GM12878 (cell line): ENCODE measurements around the gene ITSN2. TPM values are rescaled to one million over a fixed set of nuclear protein-coding genes. Genes with fewer than 3 reads are reported as not detected.

ENCODE experiments used
- ATAC-seq: fragments of 200-7000 bp; cut with Tn5 transposase; 3 replicates; pipeline ENCODE4 v1.9.1; 2020; ENCODE audit warnings: mild to moderate bottlenecking, moderate library complexity
- BruUV-seq: library from RNA; stranded (reverse); fragments of 400-500 nt; replicated peaks from 2 replicates; lab custom pipeline; 2021; lab: Mats Ljungman, UMichigan
- CTCF ChIA-PET: fragments of 300-600 bp; sonication (Branson Sonifier 250); formaldehyde crosslinking; extraction: SDS; loops from one replicate; lab custom pipeline; 2021; ENCODE audit warnings: inconsistent platforms; lab: Yijun Ruan, JAX
- POLR2A ChIA-PET: fragments of 350-600 bp; formaldehyde crosslinking; extraction: SDS; loops from one replicate; lab custom pipeline; 2021; ENCODE audit warnings: inconsistent platforms; lab: Charles Lee
- RAD21 ChIA-PET: fragments of 300-600 bp; sonication (Branson Sonifier 250); formaldehyde crosslinking; loops from one replicate; lab custom pipeline; 2023; ENCODE audit warnings: antibody characterized with exemption; ENCODE audit not compliant: unreplicated experiment; lab: Charles Lee
- SMC1A ChIA-PET: fragments of 300-600 bp; sonication (Branson Sonifier 250); formaldehyde crosslinking; loops from one replicate; lab custom pipeline; 2023; ENCODE audit not compliant: unreplicated experiment, uncharacterized antibody; lab: Charles Lee
- DNase-seq: peaks from one replicate; pipeline ENCODE4 v3.0.0-alpha.2; 2011; ENCODE audit warnings: low read depth, low spot score
- FAIRE-seq: peaks from 3 replicates; lab custom pipeline; 2011; peaks lifted over from hg19 to GRCh38; lab: Jason Lieb, UNC
- H2AFZ ChIP-seq: 2 replicates; pipeline ENCODE4 v1.6.0; 2011; ENCODE audit warnings: low read depth, low read length, control low read depth; ENCODE audit not compliant: control insufficient read depth
- H3K27ac ChIP-seq: 2 replicates; pipeline ENCODE4 v1.5.1; 2011; ENCODE audit warnings: control low read depth; ENCODE audit not compliant: control insufficient read depth, insufficient read depth
- H3K27me3 ChIP-seq, 2 experiments: replicated peaks in 1 of 2; 2 replicates each; pipeline versions ENCODE4 v1.6.0 to v1.6.1; 2011; ENCODE audit warnings: low read length in 1 of 2; ENCODE audit not compliant: control insufficient read depth in 2 of 2, insufficient read depth in 2 of 2
- H3K36me3 ChIP-seq, 2 experiments: 2 replicates each; pipeline ENCODE4 v1.5.1; 2011; ENCODE audit warnings: low read length in 1 of 2; ENCODE audit not compliant: control insufficient read depth in 2 of 2, insufficient read depth in 2 of 2
- H3K4me1 ChIP-seq: 2 replicates; pipeline ENCODE4 v1.6.1; 2011; ENCODE audit warnings: mild to moderate bottlenecking, low read length, moderate library complexity, mixed read lengths; ENCODE audit not compliant: control insufficient read depth, insufficient read depth
- H3K4me2 ChIP-seq: 2 replicates; pipeline ENCODE4 v1.6.0; 2011; ENCODE audit warnings: control low read depth; ENCODE audit not compliant: control insufficient read depth, insufficient read depth
- H3K4me3 ChIP-seq: fragments of 200-600 bp; sonication (generic); 2 replicates; pipeline ENCODE4 v1.5.1; 2016
- H3K79me2 ChIP-seq: 2 replicates; pipeline ENCODE4 v1.6.0; 2011; ENCODE audit warnings: low read length; ENCODE audit not compliant: control insufficient read depth, insufficient read depth
- H3K9ac ChIP-seq: 2 replicates; pipeline ENCODE4 v1.8.0; 2011; ENCODE audit warnings: low read length, control low read depth, mixed read lengths; ENCODE audit not compliant: control insufficient read depth, insufficient read depth
- H3K9me3 ChIP-seq: replicated peaks from 3 replicates; pipeline ENCODE4 v1.5.1; 2011; ENCODE audit warnings: mild to moderate bottlenecking, low read length; ENCODE audit not compliant: control insufficient read depth, insufficient read depth
- H4K20me1 ChIP-seq: 2 replicates; pipeline ENCODE4 v1.6.0; 2011; ENCODE audit not compliant: control insufficient read depth, insufficient read depth
- BACH1 ChIP-seq: fragments of 450-650 bp; IDR thresholded peaks from 2 replicates; pipeline ENCODE4 v1.6.1; 2017; ENCODE audit warnings: mild to moderate bottlenecking, borderline replicate concordance
- CREB1 ChIP-seq: IDR thresholded peaks from 2 replicates; pipeline ENCODE4 v1.6.1; 2012; ENCODE audit warnings: low read depth, mild to moderate bottlenecking, inconsistent platforms
- ESRRA ChIP-seq: IDR thresholded peaks from 2 replicates; pipeline ENCODE4 v1.6.1; 2012; ENCODE audit warnings: mild to moderate bottlenecking, low read length, improper control_type of control experiment
- ETV6 ChIP-seq, 2 experiments: fragments of 450-650 bp in 1 of 2; IDR thresholded peaks in 1 of 2; conservative IDR thresholded peaks in 1 of 2; 2 replicates each; pipeline ENCODE4 v1.6.1; 2014; ENCODE audit warnings: antibody characterized with exemption in 1 of 2, borderline replicate concordance in 1 of 2, low read depth in 1 of 2, mild to moderate bottlenecking in 1 of 2, moderate library complexity in 1 of 2
- LARP7 ChIP-seq: fragments of 450-650 bp; IDR thresholded peaks from 2 replicates; pipeline ENCODE4 v1.6.1; 2017; ENCODE audit warnings: mild to moderate bottlenecking
- RB1 ChIP-seq: fragments of 450-650 bp; formaldehyde crosslinking; IDR thresholded peaks from 2 replicates; pipeline ENCODE4 v1.6.1; 2017; ENCODE audit warnings: mild to moderate bottlenecking, borderline replicate concordance
- SREBF2 ChIP-seq: IDR thresholded peaks from 2 replicates; pipeline ENCODE4 v1.6.1; 2012; ENCODE audit warnings: mild to moderate bottlenecking, low read length
- YBX1 ChIP-seq: fragments of 450-650 bp; IDR thresholded peaks from 2 replicates; pipeline ENCODE4 v1.6.1; 2016; ENCODE audit warnings: antibody characterized with exemption
- WGBS: methylation state at CpG from one replicate; pipeline ENCODE4 v1.1.6; 2016; ENCODE audit warnings: low lambda C conversion rate; ENCODE audit not compliant: insufficient replicate concordance, insufficient coverage; ENCODE audit errors: missing lambda C conversion rate; 5-methylcytosine and 5-hydroxymethylcytosine counted together
- in situ Hi-C: fragments of 300-500 bp; cut with MboI; formaldehyde crosslinking; loops from 9 replicates; pipeline ENCODE4 v1.14.3; 2018; ENCODE audit warnings: mixed read lengths
- intact Hi-C: fragments of 100-400 bp; cut with micrococcal nuclease; formaldehyde crosslinking; loops from one replicate; pipeline ENCODE4 v1.14.2; 2022; ENCODE audit not compliant: unreplicated experiment
- polyA plus RNA-seq, 11 experiments: library from polyadenylated mRNA; depleted of rRNA in 4 of 11; unstranded in 6 of 11; stranded (reverse) in 5 of 11; fragments of >200 nt; fragmentation: Nextera tagmentation in 4 of 11; fragmentation: Illumina TruSeq in 1 of 11; extraction: Ambion mirVana in 4 of 11; extraction: Trizol in 1 of 11; gene quantifications; 1 replicate in 1 of 11; 2 replicates in 10 of 11; pipeline versions ENCODE4 v1.2.1 to v1.2.3, GENCODE V29; 2011 to 2016; ENCODE audit warnings: inconsistent platforms in 2 of 11, missing spikeins in 2 of 11, low read depth in 1 of 11
- total RNA-seq, 4 experiments: library from RNA; depleted of rRNA in 3 of 4; stranded (reverse); fragments of >200 nt in 3 of 4; fragmentation: Illumina TruSeq in 1 of 4; extraction: Trizol in 1 of 4; gene quantifications; 2 replicates each; pipeline versions ENCODE4 v1.2.1 to v1.2.3, GENCODE V29; 2013 to 2021

The ITSN2 gene
- total and polyA plus RNA-seq, 10 of the 15 experiments (the other 5 are each of a cell fraction or from before 2014, with no cell fraction given): 20.5 to 80.0 (median 54.7) TPM

GRCh38 chr2:24403832-24404212, 43.5 kb upstream of the ITSN2 start:
- H3K27ac ChIP-seq: no peak overlapping the region
- ATAC-seq (no peak), FAIRE-seq (no peak), DNase-seq (no peak)
- BruUV-seq: no TSS peak
- H3K9me3 ChIP-seq: no peaks in the 10 kb centered on the region; the same call in 2 of the 3 replicates
- no peaks in the 10 kb centered on the region for H3K36me3 ChIP-seq
- no peaks in the 10 kb centered on the region for H4K20me1 ChIP-seq
- ChIA-PET SMC1A (interaction anchor here (1.3 kb wide), 1 partner anchor 424 kb away, joined by 6 read pairs; no protein-coding TSS in a partner anchor), RAD21 (interaction anchor here (0.6 kb wide), 1 partner anchor 12 kb away, joined by 4 read pairs; no protein-coding TSS in a partner anchor), CTCF (no interaction called here), POLR2A (interaction anchor here (0.5 kb wide), 1 partner anchor 398 kb away, joined by 3 read pairs; no protein-coding TSS in a partner anchor)
- H3K27me3 ChIP-seq: no peaks in the 10 kb centered on the region
- intact Hi-C loops (no loop called here), in situ Hi-C loops (no loop called here)
- no peak overlapping the region for H2AFZ ChIP-seq
- H3K79me2 ChIP-seq: no peaks in the 10 kb centered on the region
- H3K4me1 ChIP-seq: peaks cover 6% of the 10 kb centered on the region
- TF ChIP-seq RB1 (no peak), YBX1 (no peak), SREBF2 (no peak), LARP7 (no peak), BACH1 (no peak), CREB1 (no peak), ESRRA (no peak), ETV6 (conservative IDR thresholded peaks at IDR 0.05 in 1 of 2, IDR thresholded peaks at IDR 0.05 in 1 of 2; ENCODE audit: borderline replicate concordance in 1 of 2, low read depth in 1 of 2) (no peak)
- 88% methylated on average over 6 of the region's 6 CpGs for WGBS
- no peak overlapping the region for H3K9ac ChIP-seq
- H3K4me3 ChIP-seq: no peak overlapping the region
- no peak overlapping the region for H3K4me2 ChIP-seq
